NT2/D1 (cell line): ENCODE measurements around the gene TLE6.

Source experiments
- SUZ12 ChIP-seq: IDR thresholded peaks from 2 replicates; pipeline ENCODE4 v1.6.1; 2011; ENCODE audit not compliant: insufficient read length, insufficient read depth; ENCODE audit errors: extremely low read depth
- YY1 ChIP-seq: IDR thresholded peaks from 2 replicates; pipeline ENCODE4 v1.6.1; 2011; ENCODE audit not compliant: insufficient read length, insufficient read depth

GRCh38 chr19:3010871-3011270, 33.5 kb downstream of the TLE6 start:
- TF ChIP-seq YY1 (no peak), SUZ12 (no peak)
